ENCODE results near the gene RPL27.
A peak's percentile ranks its signal among the peaks of the same experiment; 100 is the strongest.
"Not testable (repeated sequence)": the region's sequence is repeated elsewhere in the genome, so short reads cannot be mapped to it uniquely, and the experiment has no call there.

The RPL27 gene

DNA sequence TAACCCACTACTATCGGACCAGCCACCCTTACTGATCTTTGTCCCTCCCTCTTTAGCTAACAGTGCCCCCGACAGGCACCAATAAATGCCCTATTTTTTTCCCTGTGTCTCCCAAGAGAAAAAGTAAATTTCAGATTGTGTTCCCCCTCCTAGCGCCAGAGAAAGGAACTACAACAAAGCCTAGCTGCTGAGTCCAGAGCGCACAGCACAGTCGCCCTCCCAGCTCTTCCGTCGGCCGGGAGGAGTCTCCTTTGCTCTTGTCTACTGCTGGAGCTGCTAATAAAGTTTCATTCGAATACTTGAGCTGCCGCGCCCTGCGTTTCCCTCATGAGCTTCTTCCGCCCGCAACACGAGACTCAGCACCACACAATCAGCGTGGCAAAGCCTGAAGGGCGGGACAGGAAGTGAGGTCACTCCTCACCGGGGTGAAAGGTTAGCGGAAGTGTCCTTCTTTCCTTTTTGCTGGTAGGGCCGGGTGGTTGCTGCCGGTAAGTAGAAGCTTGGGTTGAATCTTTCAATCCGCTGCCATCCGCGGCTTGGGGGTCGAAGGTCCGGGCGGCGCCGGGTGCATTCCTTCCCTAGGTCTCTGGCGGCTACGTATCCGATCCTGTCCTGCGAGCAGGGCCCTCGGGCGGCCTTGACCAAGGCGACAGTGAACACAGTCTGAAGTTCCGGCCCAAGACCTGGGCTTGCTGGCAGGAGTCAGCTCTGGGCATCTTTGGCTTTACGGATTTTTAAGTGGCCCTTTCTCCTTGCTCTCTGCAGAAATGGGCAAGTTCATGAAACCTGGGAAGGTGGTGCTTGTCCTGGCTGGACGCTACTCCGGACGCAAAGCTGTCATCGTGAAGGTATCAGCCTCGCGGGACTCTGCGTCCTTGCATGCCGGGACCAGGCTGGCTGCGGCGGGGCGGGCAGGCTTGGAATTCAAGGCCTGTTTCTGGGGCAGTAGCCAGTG, at the start of gene RPL27:
Gene RPL27, plus strand, starts transcription at position 436 of the 955 bp plus-strand sequence. Its CDS starts 332 bp downstream, at position 768.
- peak; percentile 95 for DNase-seq

DNA sequence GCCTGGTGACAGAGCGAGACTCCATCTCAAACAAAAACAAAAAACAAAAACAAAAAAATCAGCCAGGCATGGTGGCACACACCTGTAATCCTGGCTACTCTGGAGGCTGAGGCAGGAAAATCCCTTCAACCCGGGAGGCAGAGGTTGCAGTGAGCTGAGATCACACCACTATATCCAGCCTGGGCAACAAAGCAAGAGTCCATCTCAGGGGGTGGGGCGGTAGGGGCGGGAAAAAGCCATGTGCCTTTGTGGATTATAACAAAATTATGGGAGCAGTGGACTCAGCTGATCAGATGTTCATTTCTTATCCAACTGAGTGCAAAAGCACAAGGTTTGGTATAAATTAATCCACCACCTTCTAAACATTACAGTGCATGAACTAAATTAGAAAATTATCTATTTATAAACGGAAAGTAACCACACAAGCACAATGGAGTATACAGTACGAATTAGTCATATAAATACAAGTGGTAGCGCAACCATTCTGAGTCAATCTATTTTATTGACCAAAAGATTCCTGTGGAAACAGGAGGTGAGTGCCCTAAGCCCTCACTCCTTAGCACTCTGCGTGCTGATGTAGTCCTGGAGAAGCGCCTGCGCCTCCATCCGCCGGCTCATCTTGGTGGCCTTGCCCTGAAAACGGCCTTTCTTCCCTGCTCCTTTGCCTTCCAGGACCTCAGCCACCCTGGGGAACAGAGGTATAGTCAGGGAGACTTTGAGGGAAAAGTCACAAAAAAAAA, 48.0 kb upstream of the RPL27 start:
- no peak for DNase-seq

DNA sequence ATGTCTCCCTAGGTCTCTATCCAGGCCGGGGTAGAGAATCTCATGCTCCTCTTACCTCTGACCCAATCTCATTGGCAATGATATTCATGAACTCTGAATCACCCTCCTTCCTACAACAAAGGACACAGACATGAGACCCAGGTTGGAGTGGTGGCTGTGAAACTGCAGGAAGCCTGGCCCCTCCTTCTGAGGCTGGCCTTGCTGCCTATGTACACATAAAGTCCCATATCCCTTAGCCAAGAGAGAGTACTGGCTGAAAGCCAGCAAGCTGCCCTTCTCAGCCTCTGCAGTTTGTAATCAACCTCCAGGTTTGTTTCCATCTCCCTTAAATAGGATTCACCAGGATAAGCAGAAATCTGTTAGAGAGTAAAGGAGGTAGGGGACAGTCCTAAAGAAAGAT, 44.5 kb upstream of the RPL27 start:
- no peak for DNase-seq

DNA sequence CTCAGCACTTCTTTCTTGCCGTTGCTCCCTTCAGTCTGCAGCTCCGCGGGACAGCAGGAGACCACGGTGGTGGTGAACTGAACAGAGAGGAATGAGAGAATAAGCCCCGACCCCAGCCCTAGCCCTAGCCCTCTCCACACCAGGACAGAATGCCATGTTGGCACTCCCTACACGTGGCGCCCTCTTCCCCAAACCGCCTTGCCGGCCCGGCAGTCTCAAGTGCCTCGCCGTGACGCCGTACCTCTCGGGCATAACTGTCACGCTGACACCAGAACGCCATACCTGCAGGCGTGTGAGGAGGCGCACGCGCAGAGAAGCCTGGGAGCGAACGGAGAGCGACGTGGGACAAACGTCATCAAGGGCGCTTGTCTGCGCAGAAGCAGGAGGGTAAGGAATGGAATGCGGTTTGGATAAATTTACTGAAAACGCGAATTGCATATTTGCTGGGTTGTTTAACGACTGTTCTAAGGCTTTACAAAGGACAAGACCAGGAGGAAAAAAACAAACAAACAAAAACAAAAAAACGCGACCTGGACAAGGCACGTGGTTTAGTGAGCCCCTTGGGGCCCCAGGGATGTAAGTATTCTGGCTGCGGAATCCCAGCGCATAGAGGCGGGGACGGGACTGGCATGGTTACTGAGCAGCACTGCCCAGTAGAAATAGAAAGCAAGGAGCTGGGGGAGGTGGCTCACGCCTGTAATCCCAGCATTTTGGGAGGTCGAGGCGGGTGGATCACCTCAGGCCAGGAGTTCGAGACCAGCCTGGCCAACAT, 33.9 kb upstream of the RPL27 start, which contains the start of gene AARSD1:
Gene AARSD1, minus strand, starts transcription at position 294 of the 772 bp plus-strand sequence. Its CDS starts 14 bp downstream, at position 280.
- DNase-seq = peak; percentile 89

DNA sequence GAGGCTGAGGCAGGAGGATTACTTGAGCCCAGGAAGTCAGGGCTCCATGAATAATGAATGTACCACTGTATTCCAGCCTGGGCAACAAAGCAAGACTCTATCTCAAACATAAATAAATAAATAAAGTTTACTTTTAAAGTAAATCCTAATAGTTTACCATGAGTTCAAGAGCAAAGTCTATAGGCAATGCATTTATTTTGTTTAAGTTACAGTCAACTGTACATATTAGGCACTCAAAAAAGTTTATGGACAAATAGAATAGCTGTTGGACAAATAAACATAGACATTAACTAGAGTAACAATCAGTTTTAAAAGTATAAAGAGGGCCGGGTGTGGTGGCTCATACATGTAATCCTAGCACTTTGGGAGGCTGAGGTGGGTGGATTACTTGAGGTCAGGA, 30.3 kb upstream of the RPL27 start:
- DNase-seq = no peak

DNA sequence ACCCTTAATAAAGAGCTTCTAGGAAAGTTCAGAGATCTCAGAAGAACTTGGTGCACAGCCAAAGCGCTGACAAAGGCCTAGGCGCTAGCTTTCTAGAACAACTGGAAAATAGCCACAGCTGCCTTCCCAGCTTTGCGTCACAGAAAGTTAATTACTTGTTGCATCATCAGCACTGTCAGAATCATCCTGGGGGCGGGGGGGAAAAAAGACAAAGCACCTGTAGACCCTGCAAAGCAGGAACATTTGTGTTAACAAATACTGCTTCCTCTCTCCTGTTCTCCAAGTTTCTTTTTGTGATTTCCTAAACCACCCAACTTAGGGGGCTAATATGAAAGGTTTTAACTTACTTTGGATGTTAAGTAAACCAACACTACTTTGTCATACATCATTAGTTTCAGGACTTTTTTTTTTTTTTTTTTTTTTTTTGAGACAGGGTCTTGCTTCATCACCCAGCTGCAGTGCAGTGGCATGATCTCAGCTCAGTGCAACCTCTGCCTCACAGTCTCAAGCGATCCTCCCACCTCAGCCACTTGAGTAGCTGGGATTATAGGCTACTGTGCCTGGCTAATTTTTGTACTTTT, 29.1 kb upstream of the RPL27 start:
- DNase-seq = no peak

DNA sequence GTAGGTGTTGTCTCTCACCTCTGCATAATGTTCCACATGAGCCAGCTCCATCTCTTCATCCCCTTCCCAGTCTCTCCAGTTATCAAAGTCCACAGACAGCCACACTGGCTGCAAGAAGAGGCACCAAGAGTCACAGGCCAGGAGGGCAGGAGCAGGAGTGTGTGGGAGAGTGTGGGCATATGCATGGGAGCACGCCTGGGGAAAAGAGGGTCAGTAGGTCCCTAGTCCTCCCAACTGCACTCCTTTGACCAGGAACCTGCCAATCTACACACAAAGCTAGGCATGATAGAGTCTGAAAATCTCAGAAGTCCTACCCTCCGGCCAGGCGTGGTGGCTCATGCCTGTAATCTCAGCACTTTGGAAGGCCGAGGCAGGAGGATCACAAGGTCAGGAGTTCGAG, 26.6 kb upstream of the RPL27 start:
- DNase-seq = no peak

DNA sequence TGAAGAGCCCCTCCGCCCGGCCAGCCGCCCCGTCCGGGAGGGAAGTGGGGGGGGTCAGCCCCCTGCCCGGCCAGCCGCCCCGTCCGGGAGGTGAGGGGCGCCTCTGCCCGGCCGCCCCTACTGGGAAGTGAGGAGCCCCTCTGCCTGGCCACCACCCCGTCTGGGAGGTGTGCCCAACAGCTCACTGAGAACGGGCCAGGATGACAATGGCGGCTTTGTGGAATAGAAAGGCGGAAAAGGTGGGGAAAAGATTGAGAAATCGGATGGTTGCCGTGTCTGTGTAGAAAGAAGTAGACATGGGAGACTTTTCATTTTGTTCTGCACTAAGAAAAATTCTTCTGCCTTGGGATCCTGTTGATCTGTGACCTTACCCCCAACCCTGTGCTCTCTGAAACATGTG, 24.9 kb upstream of the RPL27 start:
- DNase-seq = not testable (repeated sequence)

DNA sequence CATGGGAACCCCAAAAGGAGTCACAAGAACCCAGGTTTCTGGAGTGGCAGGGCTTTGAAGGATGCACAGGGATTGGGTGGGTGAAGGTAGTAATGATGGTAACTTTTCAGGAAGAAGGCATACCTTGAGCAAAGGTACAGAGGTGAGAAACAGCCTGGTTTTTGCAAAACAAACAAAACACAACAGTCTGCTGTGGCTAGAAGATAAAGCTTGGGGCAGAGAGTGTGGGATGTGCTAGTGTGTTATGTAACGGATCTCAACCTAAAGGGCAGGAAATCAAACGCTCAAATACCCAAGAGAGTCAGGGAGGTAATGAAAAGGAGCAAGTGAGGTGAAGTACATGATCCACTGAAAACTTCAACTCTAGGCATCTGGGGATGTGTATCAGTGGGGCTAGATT, 23.0 kb upstream of the RPL27 start:
- no peak for DNase-seq

DNA sequence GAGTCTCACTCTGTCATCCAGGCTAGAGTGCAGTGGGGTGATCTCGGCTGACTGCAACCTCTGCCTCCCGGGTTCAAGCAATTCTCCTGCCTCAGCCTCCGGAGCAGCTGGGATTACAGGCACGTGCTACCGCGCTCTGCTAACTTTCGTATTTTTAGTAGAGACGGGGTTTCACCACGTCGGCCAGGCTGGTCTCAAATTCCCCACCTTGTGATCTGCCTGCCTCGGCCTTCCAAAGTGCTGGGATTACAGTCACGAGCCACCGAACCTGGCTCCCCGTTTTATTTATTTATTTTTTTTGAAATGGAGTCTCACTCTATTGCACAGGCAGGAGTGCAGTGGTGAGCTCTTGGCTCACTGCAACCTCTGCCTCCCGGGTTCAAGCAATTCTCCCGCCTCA, 22.5 kb upstream of the RPL27 start:
- DNase-seq = not testable (repeated sequence)

DNA sequence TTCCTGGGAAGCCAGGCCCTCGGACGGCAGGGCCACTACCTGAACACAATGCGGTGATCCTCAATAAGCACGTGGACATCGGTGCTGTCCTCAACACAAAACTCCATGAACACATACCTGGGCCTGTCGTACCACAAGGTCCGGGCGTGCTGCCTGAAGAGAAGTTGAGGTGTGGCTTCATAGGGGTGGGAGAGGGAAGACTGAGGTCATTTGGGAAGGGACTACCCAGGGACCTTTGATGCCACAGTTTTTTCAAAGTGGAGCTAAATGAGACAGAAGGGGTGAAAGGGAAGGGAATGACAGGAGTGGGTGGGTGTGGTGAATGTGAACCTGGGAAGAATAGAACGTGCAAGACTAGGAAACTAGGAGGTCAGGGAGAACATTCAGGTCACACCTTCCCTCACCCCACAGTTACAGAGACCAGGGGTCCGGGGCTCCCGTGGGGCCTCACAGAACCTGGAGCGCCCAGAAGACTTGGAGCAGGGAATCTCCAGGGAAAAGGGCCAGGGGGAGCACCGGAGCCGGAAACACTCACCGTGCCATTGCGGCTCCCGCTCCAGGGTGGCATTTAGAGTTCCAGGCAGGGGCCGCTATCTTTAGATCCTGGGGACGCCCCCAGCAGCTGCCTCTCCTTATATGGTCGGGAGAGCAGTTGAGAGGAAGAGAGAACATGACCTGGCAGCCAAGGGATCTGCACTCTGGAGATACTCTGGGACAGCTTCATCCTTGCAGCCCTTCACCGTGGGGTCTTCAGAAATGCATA, 18.5 kb upstream of the RPL27 start, which contains the start of gene PTGES3L:
Gene PTGES3L, minus strand, starts transcription at position 570 of the 763 bp plus-strand sequence. Its CDS starts 27 bp downstream, at position 543.
- DNase-seq = peak; percentile 20

DNA sequence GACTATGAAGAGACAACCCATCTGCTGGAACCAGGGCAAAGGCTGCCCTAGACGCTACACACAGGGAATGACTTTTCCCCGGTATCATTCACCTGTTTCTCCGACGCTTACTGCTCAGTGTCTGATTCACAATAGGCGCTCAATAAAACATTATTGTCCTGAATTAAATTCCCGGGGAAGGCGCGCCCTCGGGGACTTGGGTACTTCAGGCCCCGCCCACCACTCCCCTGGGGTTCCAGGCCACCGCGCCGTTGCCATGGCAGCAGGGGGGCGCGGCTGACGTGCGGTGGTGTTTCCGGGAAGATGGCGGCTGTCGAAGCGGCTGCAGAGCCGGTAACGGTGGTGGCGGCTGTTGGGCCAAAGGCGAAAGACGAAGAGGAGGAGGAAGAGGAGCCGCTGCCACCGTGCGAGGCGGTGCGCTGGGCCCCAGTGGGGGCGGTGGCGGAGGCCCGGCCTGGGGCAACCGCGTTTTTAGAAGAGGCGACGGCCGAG, 17.9 kb upstream of the RPL27 start, which contains the start of gene RUNDC1:
Gene RUNDC1, plus strand, starts transcription at position 292 of the 492 bp plus-strand sequence. Its CDS starts 12 bp downstream, at position 304.
- DNase-seq = peak; percentile 92

DNA sequence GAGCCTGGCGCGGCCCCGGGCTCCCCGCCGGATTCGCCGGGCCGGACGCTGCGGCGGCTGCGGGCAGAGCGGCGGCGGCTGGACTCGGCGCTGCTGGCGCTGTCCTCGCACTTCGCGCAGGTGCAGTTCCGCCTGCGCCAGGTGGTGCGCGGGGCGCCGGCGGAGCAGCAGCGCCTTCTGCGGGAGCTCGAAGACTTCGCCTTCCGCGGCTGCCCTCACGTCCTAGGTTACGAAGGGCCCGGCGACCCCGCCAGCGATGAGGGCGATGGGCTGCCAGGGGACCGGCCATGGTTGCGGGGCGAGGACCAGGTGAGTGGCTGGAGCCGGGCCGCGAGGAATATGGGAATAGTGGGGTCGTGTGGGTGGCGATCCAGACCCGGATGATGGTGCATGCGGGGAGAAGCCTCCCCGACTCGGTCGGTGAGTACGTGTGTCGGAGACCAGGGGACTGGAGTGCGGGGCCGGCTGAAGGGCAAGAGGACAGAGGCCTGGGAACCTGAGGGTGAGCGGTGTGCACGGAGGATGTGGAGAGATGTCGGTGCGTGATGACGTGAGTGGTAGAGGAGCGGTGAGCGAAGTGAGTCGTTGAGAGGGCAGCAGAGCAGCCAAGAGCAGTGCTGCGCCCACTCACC, 17.3 kb upstream of the RPL27 start:
- peak; percentile 63 for DNase-seq

DNA sequence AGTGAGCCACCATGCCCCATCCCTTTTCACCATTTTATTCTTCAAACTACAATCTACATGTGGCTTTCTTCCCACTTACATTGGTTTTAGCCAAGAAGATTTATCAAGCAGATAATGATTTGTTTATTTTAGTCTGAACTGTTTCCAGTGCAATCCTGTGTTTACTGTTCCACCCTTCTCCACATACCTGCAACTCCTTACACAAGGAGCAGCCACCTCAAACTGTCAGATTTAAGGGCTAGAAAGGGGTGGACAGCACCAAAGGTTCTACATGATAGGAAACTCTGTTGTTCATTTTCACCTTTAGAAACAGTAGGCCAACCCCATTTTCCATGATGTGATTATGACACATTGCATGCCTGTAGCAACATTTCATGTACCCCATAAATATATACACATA, 16.0 kb upstream of the RPL27 start:
- DNase-seq = no peak

DNA sequence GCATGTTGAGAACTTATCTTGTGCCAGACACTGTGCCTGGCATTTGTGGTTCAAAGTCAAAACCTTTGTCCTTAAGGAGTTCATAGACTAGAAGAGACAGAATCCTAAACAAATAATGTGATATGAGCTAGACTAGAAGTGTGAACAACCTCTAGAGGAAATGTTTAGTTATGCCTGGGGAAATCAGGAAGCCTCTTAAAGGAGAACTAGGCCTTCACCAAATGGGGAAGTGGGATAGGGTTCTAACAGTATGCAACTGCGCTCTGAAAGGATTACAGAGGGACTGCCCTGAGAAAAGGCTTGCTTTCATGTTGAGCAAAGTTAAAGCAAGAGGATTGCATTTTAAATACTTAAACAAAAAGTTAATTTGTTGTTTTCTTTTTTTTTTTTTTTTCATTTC, 13.0 kb upstream of the RPL27 start:
- DNase-seq = no peak

DNA sequence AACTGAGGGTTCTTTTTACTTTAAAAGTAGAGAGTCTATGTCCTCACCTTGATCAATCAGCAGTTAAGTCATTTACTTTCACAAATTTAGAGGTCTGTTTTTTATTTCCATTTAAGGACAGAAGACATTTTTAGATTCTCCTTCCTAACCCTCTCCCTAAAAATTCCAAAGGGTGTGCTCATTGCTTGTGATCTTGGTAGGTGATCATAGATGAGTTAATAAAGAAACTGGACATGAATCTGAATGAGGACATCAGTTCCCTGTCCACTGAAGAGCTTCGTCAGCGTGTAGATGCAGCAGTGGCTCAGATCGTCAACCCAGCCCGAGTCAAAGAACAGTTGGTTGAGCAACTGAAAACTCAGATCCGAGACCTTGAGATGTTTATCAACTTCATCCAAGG, 9.1 kb upstream of the RPL27 start:
- DNase-seq = no peak

DNA sequence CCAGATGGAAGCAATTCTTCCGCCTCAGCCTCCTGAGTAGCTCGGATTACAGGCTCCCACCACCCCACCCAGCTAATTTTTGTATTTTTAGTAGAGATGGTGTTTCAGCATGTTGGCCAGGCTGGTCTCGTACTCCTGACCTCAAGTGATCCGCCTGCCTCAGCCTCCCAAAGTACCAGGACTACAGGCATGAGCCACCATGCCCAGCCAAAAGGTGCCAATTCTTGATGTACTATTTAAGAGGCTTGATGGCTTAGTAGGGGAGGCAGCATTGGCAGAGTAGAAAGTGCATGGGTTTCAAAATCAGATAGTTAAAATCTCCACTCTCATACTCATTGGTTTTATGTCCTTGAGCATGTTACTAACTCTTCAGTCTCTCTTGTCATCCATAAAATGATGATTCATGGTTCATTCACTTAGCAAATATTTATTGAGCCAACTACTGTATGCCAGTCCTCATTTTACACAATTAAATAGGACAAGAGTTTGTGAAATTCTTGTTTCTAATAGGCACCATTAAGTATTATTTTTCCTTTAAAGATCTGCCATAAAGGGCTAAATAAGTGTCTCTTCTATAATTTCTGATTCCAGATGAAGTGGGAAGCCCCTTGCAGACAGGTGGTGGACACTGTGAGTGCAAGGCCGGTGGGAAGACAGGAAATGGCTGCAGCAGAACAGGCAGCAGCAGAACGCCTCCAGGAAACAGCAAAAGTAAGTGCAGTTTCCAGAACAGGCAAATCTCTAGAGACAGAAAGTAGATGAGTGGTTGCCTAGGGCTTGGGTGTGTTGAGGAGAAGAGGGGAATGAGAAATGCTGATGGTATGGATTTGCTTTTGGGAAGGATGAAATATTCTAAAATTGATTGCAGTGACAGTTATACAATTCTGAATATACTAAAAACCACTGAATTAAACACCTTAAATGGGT, 8.2 kb upstream of the RPL27 start:
- DNase-seq = no peak

DNA sequence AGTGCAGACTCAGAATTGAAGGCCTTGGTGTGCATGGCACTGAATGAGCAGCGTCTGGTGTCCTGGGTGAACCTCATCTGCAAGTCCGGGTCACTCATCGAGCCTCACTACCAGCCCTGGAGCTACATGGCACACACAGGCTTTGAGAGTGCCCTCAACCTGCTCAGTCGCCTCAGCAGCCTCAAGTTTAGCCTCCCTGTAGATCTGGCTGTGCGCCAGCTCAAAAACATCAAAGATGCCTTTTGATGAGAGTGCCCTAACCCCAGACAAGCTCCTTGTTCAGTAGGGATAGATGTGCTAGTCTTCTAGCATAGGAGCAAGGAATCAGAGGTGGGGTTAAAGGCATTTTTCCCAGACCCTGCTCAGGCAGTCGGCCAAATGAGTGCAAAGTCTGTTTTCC, 6.7 kb upstream of the RPL27 start:
- no peak for DNase-seq

DNA sequence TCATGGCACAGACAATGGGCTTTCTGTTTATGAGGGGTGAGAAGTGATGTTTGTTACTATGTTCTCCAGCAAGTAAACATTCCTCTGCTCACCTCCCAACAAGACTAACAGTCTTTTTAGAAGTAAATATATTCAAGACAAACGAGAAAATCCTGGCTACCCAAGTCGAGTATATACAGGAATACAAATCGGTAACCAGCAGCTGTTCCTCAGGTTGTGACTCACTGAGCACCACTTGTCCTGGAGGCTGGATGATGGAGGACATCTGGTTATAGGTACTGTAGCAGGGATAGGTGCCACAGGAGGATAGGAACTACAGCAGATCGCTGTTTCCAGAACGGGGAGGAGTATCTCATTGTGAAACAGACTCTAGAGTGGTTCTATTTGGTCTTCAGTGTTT, 5.3 kb upstream of the RPL27 start:
- DNase-seq = no peak

DNA sequence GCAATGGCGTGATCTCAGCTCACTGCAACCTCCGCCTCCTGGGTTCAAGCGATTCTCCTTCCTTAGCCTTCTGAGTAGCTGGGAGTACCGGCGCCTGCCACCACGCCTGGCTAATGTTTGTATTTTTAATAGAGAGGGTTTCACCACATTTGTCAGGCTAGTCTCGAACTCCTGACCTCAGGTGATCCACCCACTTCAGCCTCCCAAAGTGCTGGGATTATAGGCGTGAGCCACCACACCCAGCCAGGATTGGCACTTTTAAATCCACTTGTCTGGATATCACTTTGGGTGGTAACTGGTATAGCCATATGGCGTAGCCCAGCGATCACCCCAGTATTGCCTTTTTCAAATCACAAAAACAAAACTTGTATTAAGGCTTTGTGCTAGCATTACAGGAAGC, 4.3 kb upstream of the RPL27 start:
- DNase-seq = not testable (repeated sequence)
